Stimulated activated CD4-positive, alpha-beta T cell treated with anti-CD3 and anti-CD28 coated beads, Interleukin-4, amount 100 ng/mL, for 4 hours (primary cell): Measurements from ENCODE around the gene GPX4.
"Not testable (repeated sequence)": the region's sequence is repeated elsewhere in the genome, so short reads cannot be mapped to it uniquely, and the experiment has no call there.

Experiments
- DNase-seq, 2 experiments: peaks; one replicate each; pipeline ENCODE4 v3.0.0-alpha.2; 2020

The GPX4 gene

DNA sequence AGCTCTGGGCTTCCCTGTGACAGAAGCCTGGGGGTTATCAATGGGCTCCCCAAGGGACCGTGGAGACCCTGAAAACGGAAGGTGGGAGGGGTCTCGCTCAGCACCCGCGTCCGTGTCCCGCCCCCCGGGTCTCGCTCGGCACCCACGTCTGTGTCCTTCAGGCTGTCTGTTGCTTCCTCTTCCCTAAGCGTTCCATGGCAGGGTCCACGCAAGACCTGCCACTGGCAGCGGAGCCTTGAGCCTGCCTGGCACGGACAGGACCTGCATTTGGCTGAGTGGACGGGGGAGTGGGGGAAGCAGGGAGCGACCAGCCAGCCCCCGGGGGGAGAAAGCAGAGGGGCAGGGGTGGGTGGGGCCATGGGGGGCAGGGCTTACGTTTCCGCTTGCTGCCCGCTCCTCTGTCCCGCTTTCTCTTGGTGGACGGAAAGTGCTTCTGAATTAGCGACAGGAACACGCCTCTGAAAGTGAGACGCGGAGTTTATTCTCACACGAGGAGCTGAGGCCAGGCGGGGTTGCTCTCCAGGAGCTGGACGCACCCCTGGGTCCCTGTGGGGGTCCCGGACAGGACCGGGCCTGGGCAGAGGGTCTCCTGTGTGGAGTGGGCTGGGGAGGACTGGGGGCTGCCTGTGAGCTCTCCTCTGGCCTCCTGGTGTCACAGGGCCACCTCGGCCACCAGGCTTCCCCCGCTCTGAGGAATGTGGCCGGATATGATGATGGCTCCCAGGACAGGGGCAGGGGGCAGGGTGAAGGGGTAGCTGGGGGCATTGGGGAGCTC, 12.0 kb downstream of the GPX4 start:
- no peak for DNase-seq

DNA sequence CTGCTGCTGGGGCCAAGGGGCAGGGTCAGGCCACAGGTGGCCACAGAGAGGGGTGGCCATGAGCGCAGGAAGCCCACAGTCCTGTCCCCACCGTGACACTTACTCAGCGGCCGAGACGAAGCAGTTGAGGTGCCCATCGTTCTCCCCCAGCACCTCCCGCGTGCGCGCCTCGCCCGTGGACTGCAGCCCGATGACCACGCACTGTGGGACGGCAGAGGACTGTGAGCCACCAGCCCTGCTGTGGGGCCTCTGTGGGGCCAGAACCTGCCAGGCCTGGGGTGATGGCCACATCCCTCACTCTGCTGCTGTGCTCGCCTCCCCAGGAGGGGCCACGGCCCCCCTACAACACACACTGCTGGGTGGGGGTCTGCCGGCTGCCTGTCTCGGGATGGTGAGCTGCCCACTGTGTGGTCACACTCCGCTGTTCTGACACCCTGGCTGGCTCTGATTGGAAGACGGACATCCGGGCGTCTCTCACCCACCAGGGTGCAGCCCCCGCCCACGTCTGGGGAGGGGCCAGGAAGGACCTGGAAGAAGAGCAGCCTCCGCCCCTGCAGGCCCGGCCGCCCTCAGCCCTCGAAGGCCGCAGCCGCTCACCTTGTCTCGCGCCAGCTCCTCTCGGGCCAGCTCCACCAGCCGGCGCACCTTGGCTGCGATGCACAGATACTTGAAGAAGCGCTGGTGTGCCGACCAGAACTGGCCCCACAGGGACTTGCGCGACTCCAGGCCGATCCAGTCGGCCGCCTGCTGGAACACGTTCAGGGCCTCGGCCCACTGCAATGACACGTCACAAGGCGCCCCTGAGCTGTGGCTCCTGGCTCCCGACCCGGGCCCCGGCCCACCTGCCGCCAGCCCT, 13.2 kb downstream of the GPX4 start:
- DNase-seq = no peak

DNA sequence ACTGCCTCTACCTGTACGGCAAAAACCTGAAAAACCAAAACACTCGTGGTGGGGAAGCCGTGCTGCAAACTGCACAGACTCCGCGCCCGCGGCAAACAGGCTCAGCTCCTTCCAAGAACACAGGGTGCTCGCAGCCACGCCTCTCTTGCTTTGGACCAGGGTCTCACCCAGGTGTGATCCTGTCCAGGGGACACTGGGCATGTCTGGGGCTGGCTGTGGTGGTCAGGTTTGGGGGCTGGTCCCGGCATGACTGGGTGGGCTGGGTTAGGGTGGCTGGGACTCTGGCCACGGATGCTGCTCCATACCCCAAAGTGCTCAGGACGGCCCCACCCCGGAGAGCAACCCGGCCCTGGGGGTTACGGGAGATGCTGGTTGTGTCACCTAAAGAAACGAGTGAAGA, 13.9 kb downstream of the GPX4 start:
- no peak for DNase-seq

DNA sequence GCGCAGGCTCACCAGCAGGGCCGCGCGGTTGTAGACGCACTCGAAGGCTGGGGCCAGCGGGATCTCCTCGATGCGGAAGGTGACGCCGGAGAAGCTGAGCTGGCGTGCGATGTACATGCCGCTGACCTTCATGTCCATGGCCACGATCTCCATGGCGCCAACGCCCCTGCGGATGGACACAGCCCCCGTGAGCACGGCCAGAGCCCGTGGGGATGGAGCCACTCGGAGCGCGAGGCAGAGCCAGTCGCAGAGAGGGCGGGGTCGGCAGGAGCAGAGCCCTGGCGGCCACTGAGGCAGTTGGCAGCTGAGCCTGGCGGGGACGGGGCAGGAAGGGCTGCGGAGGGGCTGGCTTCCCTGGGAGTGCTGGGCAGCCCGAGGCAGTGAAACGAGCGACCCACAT, 15.2 kb downstream of the GPX4 start:
- DNase-seq = no peak

DNA sequence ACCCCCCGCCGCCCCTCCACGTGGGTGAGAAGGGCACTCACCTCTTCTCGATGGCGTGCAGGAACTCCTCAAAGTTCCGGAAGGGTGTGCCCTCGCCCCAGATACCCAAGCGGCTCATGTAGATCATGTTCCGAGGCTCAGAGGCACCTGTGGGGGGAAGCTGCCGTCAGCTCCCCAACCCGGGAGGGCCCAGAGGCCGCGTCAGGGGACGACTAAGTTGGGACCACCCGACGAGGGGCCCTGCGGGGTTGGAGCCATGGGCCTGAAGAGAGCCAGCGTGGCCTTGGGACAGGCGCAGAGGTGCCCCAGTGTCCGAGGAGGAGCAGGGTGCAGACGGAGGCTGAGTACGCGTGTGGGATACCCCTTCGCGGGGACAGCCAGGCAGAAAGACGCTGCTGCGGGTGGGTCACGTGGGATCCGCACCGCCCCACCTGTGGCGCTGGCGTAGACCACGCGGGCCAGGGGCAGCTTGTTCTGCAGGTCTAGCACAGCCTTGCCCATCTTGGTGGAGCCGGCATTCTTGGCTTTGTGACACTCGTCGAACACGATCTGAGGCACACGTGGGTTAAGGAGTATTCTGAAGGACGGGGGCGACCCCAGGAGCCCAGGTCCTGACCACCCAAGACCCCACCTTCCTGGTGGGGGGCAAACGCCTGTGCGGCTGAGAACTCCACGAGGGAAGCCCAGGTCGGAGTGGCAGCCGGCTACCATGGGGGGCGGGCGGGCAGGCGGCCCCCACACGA, 15.9 kb downstream of the GPX4 start:
- DNase-seq = no peak

DNA sequence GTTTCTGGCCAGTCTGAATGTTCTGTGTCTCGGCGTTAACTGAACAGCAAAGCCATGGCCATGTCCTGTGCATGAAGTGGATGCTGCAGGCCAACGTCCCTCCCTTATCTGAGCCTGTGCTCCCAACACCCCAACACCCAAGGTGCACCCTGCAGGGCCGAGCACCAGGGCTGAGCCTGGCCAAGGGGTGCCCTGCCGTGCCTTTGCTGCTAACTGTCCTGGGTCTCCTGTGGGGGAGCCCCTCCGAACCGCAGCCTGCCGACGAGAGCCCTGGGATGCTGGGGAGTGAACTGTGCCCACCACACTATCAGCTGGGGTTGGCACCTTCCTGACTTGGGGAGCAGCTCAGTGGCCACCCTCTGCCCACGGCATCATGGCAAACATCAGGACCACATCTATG, 17.6 kb downstream of the GPX4 start:
- DNase-seq = no peak

DNA sequence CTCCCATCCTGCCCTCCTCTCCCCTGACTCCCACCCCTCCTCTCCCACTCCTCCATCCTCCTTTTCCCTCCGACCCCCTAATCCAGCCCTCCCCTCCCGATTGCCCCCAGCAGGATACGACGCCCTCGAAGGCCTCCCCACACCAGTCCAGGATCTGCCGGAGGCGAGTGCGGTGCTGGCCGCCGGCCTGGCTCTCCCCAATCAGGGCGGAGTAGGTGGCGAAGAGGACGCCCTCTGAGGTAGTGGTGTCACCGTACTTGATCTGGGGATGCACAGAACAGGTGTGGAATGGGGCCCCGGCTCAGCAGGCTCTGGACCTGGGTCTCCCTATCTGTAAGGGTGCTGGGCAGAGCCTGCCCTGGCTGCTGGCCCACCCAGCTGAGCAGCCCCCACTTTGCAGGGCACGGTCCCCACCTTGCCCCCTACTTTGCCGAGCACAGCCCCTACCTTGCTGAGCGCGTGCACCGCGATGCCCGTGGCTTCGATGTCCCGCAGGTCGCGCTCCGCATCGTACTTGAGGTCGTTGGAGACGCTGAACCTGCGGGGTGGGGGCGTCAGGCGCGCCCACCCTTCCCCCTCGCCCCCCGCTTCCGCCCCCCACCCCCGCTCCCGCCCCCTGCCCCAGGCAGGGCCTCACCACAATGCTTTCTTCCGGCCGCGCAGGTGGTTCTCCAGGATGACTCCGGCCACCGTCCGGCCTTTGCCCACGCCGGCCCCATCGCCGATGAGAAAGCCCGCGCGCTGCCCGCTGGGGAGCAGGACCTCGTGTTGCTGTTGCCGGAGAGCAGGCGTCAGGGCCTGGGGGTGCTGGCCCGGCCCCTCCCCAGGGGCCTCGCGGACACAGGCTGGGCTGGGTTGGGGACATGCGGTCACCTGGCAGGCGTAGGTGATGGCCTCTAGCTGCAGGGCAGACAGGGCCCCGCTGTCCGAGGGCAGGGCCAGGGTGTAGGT, 18.5 kb downstream of the GPX4 start:
- DNase-seq = no peak

DNA sequence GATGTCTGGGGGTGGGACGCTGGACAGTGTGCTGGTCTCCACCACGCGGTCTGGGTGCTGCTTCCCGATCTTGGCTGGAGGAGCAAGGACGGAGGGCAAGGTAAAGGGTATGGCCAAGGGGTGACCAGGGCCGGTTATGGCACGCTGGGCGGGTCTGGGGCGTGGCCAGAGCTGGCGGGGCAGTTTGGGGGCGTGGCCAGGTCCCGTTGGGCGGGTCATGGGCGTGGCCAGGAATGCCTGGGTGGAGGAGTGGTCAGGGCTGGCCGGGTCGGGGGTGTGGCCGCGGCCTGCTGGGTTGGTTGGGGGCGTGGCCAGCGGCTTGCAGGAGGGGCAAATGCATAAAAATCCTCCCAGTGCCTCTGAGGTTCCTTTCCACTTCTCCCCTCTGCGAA, 19.2 kb downstream of the GPX4 start:
- no peak for DNase-seq

DNA sequence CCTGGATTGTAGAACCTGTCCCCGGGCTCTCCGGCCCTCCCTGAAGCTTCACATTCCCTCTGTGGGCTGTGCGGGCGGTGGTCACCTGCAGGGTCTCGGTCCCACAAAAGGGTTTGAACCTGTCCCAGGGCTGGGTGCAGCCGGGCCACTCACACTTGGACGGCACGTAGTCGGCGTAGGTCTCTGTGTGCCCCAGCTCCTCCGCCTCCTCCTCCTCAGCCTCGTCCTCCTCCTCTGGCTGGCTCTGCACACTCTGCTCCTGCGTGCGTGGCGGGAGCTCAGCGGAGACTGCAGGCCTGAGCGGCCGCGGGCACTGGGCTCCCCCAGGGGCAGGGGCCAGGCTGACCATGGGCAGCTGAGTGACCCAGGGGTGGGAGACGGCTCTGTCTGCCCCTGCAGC, 19.6 kb downstream of the GPX4 start:
- DNase-seq = no peak

DNA sequence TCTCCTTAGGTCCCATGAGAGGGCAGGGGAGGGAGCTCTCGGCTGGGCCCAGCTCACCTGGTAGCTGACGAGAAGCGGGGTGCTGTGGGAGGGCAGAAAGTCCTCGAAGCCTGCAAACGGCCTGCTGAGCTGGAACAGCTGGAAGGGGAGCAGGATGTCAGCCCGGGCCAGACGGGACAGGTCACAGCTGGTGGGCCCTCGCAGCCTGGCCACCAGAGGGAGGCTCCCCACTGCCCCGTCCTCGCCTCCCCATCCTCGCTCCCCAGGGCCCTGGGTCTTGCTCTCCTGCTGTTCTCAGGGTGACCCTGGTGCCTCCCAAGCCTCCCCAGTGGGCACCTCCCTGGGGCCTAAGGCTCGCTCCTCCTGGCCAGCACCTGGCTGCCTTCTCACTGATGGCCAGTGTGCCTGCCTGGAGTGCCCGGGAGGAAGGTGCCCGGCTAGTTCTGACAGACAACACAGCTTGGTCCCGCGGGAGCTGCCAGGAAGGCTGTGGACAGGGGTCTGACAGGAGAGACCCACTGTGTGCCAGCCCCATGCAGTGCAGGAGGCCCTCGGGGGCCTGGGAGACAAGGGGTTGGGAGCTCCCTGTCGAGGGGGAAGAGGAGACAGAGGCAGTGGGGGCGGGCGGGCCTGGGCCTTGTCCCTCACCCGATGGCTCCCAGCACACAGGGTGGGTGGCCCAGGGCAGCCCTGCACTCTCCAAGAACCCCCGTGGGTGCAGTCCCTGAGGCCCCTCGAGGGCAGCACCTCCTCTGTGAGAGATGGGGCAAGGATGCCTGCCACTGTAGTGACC, 20.3 kb downstream of the GPX4 start:
- DNase-seq = no peak

DNA sequence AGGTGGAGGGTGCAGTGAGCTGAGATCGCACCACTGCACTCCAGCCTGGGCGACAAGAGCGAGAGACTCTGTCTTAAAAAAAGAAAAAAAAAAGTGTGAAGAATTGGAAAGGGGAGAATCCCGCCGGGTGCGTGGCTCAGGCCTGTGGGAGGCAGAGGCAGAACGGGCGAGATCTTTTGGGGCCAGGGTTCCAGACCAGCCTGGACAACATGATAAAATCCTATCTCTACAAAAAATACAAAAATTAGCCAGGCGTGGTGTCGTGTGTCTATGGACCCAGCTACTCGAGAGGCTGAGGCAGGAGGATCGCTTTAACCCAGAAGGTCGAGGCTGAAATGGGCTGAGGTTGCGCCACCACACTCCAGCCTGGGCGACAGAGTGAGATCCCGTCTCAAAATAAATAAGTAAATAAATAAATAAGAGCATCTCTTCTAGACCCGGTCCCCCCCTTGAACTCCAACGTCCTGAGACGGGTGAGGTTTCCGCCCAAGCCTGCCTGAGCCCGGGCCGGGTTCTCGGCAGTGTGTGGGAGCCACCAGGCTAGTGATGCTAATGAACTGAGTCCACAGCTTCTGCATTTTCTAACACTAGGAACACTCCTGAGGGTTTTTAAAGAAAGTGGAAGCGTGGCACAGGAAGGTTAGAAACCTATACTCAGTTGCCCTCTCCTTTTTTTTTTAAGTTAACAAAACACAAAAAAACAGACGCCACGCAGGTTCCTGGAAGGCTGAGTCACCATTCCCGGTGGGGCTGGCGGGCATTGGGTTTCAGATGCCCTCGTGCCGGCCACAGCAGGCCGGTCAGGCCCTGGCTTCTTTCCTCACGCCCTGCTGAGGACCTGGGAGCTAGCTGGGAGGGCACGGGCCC, 22.0 kb downstream of the GPX4 start:
- DNase-seq = no peak

DNA sequence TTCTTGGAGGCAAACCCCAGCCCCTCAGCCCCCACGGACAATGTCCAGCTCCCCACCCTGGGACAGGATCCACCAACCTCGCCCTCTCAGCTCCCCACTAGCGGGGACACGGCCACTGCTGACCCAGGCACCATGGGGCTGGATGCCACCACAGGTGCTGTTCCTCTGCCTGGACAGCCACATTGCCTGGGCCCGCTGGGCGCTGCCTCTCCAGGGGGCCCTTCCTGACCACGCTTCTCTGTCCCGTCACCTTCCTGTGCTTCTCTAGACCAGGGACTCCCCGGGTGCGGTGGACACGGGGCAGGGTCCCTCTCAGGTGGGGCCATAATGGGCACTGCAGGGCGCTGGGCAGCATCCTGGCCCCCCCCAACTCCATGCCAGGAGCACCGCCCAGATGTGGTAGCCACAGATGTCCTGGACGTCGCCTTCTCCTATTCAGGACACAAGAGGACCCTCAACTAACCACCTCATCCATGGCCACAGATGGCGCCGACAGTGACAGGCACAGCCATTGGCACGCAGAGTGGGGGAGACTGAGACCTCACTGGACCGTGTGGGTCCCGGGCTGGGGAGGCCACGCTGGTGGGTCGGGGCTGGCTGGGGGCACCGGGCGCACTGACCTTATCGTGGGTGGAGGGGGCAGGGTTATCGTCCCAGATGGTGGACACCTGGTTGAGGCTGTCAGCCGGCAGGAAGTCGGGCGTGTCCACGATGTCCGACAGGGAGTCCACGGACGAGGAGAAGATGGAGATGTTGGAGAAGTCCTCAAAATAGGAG, 23.4 kb downstream of the GPX4 start:
- no peak for DNase-seq

DNA sequence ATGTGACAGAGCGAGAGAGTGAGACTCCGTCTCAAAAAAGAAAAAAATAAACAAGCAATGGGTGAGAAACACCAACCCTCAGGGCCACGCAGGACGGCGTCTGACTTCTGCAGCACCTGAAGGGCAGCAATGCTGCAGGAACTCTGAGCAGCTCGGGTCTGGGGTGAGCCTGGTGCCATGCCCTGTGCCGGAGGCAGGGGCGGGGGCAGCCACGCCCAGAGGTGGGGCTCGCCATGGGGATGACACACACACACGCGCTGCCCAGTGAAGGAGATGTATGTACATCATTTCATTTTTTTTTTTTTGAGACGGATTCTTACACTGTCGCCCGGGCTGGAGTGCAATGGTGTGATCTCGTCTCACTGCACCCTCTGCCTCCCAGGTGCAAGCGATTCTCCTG, 24.3 kb downstream of the GPX4 start:
- DNase-seq = no peak

DNA sequence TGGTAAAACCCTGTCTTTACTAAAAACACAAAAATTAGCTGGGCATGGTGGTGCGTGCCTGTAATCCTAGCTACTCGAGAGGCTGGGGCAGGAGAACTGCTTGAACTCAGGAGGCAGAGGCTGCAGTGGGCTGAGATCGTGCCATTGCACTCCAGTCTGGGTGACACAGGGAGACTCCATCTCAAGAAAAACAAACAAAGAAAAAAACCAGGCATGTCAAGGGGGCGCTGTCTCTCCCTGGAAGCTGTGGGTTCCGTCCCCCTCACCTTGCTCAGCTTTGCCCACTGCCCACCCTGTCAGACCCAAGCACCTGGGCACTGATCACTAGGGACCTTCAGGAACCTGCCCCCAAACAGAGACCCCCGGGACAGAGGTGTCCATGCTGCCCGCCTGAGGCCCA, 25.3 kb downstream of the GPX4 start:
- DNase-seq = not testable (repeated sequence)

DNA sequence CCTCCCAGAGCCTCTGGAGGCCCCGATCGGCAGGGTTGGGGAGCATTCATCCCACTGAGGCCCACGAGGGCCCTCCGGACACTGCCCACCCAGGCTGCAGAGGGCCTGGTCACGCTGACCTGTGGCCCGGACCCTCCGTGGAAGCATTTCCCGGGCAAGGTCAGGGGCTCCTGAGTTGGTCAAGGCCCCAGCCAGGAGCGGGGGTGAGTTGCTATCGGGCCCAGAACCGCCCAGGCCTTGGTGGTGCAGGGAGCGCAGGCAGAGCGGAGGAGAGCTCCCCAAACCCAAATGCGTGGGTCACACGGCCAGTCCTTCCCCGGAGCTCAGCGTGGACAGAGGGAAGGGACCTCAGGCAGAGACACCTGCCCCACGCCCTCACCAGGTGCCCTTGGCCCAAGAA, 25.7 kb downstream of the GPX4 start:
- no peak for DNase-seq

DNA sequence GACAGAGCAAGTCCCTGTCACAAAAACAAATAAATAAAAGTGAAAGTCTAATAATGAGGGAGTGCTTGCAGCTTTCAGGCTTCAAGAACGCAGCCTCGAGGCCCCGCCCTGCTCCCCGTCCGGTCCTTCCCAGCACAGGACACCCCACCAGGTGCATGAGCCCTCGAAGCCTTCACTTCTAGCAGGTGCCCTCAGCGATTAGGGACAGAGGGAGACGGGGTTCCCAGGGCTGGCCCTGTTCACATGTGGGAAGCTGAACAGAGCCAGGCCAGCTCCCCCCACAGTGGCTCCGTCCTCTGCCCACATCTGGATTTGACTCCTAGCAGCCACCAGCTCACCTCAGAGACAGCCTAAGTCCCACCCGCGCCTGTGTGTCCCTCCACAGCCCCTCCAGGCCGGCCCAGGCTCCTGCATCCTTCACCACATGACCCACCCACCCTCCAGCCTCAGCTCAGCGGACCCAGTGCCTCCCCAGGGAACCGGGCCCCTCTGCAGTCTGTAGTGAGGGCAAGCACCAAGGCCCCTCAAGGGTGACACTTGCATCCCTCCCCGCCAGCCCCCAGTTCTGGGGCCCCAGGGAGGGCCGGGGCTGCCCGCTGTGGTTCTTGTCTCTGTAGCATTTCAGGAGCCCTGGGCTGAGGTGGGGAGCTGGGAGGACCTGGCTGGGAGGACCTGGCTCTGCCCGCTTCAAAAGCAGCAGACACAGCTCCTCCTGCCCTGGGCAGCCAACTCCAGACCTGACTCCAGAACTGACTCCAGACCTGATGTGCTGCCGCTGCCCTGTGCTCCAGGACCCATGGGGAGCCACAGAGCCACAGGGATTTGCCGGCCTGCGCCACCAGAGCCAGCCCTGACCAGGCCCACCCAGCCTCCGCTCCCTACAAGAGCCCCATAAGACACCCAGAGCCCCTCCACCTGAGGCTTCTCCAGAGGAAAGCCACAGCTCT, 27.2 kb downstream of the GPX4 start:
- DNase-seq = peak; percentile 62 to 63

DNA sequence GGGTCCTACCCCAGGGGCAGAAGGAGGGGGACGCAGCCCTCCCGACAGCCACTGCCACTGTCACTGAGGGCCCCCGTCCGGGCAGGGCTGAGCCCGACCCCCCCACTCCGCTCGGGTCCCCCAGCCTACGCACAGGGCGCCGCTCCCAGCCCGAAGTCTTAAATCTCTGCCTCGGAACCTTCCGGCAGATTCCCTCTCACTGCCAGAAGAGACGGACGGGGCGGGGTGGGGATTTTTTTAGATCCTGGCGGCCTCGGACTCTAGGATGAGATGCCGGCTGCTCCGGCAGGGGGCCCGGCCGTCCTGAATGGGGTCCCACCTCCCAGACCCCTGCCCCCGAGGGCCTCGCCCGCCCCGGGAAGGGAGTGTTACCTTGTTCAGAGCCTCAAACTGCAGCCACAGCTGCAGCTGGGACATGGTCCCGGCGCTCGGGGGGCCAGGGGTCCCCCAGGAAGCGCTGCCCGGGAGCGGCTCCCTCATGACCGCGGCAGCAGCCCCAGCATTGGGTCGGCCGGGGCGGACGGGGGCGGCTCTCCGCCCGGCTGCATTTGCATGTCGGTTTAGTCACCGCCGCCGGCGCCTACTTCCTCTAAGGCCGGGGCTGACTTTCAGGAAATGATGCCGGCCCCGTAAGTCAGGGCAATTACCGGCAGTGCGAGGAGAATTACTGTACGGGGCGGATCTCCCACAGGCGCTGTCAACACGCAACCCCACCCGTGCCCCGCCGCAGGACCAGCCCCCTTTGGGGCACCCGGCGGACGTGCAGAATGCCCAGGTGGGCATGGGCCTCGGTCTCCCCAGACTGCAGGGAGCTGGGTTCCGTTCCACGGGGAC, 28.1 kb downstream of the GPX4 start:
- DNase-seq = peak; percentile 84 to 94
